Measurements from ENCODE around the gene SEC63. TPM values are rescaled to one million over a fixed set of nuclear protein-coding genes. Genes with fewer than 3 reads are reported as not detected.
A peak's percentile ranks its signal among the peaks of the same experiment; 100 is the strongest.
"Not testable (repeated sequence)": the region's sequence is repeated elsewhere in the genome, so short reads cannot be mapped to it uniquely, and the experiment has no call there.

The SEC63 gene
- total RNA-seq, 2 donors from 2014 or later = 106 to 116 TPM

GRCh38 chr6:107877968-107878367 lies 80.0 kb downstream of the SEC63 start:
- no peak for ATAC-seq
- Mint-ChIP-seq H3K27ac (no peak overlapping the region), H3K4me1 (ENCODE audit: low read depth in 2 of 2) (no peaks in the 10 kb centered on the region), H3K27me3 (no peaks in the 10 kb centered on the region), H3K4me3 (no peak overlapping the region), H3K36me3 (peaks cover 34% of the 10 kb centered on the region), H3K9me3 (no peaks in the 10 kb centered on the region)
- no peak for DNase-seq (ENCODE audit: low spot score)

DNA sequence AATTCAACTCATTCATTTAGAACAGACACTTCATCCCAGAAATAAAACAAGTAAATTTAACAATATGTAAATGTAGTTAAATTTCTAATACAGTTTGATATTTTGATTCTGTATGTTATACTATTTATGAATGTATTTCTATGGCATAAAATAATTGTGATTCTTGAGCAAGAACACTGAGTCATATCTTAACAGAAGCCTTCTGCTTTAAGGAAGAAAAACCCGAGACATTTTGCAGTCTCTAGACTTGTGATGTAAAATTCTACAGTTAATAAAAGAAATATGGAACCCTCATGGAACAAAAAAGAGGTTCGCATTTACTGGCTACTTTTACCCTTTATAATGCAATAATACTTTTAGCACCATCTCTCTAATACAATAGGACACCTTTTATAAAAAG lies 86.0 kb downstream of the SEC63 start:
- Mint-ChIP-seq H3K27ac (no peak overlapping the region), H3K36me3 (peaks cover 18% of the 10 kb centered on the region), H3K9me3 (no peaks in the 10 kb centered on the region), H3K4me3 (no peak overlapping the region), H3K27me3 (no peaks in the 10 kb centered on the region), H3K4me1 (ENCODE audit: low read depth in 2 of 2) (peaks cover 0 to 7% of the 10 kb centered on the region in 2 donors)
- ATAC-seq = no peak
- DNase-seq (ENCODE audit: low spot score) = no peak

DNA sequence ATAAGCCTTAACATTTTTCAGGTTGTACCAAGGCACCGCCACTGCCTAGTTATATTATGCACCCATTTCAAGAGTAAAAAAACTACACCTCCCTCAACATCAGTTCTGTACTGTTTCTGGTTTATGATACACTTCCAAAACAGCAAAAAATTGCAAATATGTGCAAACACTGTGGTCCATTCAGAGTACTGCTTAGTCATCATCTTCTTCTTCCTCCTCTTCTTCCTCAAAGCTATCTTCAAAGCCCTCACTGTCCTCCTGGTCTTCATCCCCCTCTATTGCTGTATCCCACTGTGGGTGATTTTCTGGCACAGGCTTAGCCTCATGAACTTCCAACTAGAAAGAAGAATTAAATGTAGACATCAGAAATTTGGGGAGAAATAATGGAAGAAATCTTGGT lies 86.5 kb downstream of the SEC63 start:
- not testable (repeated sequence) for ATAC-seq

DNA sequence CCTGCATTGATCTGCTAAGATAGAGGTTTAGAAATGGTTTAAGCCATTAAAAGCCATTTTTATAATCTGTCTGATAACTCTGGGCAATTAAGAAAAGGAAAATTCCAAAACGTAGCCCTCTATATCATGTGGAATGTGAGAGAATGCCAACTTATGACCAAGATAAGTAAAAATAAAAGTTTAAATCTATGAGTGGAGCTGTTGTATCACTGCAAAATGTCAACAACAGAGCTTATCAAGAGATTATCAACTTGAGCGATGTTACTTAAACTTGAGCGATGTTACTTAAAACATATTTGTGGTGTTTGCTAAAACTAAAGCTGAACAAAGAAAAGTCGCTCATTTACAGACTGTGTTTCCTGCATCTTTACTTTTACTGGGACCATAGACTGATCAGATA lies 87.0 kb downstream of the SEC63 start:
- Mint-ChIP-seq H3K4me3 (no peak overlapping the region), H3K9me3 (no peaks in the 10 kb centered on the region), H3K4me1 (ENCODE audit: low read depth in 2 of 2) (peaks cover 0 to 7% of the 10 kb centered on the region in 2 donors), H3K36me3 (peaks cover 15% of the 10 kb centered on the region), H3K27ac (no peak overlapping the region), H3K27me3 (no peaks in the 10 kb centered on the region)
- no peak for DNase-seq (ENCODE audit: low spot score)
- no peak for ATAC-seq

More for the DNA sequence above, 86.5 kb downstream of the SEC63 start:
- Mint-ChIP-seq H3K27ac (peak overlapping the region in 1 of 2 donors; percentile 40), H3K36me3 (peaks cover 18% of the 10 kb centered on the region)
- H3K9me3 Mint-ChIP-seq; H3K27me3 Mint-ChIP-seq; H3K4me1 Mint-ChIP-seq (ENCODE audit: low read depth in 2 of 2); DNase-seq (ENCODE audit: low spot score); H3K4me3 Mint-ChIP-seq: not testable (repeated sequence)

- peaks cover 0 to 7% of the 10 kb centered on the region in 2 donors for H3K4me1 Mint-ChIP-seq (ENCODE audit: low read depth in 2 of 2)
- peaks cover 12% of the 10 kb centered on the region for H3K36me3 Mint-ChIP-seq
- peak overlapping the region in 1 of 2 donors; percentile 50 for H3K27ac Mint-ChIP-seq
- no peak overlapping the region for H3K4me3 Mint-ChIP-seq
- H3K27me3 Mint-ChIP-seq = no peaks in the 10 kb centered on the region
- H3K9me3 Mint-ChIP-seq = no peaks in the 10 kb centered on the region
- ATAC-seq (no peak), DNase-seq (ENCODE audit: low spot score) (no peak)
These were observed 87.6 kb downstream of the SEC63 start for GRCh38 chr6:107870381-107870780.

- ATAC-seq = no peak
- peak overlapping the region in 1 of 2 donors; percentile 50 for H3K27ac Mint-ChIP-seq
These were observed 88.1 kb downstream of the SEC63 start for GRCh38 chr6:107869871-107870270.

DNA sequence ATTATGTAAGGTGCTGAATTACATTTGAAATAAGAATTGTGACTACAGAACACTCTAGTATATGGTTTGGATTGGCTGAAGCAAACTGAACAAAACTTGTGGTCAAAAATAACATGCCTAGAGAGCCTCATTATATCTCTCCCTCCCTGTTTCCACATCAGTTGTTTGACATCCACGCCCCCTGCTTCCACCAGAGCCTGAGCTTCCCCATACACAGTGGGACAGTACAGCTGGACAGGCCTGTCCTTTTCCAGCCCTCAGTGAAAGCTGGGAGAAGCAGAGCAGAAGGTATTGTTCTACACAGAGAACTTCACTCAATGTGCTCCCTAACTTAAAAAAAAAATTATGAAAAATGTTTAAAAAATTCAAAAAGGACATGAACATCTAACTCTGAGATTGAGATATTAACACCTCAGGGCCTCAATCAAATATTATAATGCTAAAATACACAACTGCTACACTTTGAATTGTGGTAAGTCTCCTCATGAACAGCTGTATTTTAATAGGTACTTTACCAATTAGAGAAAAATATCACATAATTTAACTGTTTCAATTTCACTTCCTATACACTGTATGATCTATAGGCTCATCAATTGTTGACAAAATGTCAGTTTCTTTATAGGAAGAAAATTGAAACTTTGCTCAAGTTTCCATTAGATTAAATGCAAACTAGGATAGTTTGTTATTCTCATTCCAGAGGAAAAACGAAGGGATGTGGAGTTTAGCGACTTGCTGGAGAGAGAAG lies 89.0 kb downstream of the SEC63 start:
- Mint-ChIP-seq H3K4me3 (no peak overlapping the region), H3K27me3 (no peaks in the 10 kb centered on the region), H3K4me1 (ENCODE audit: low read depth in 2 of 2) (peaks cover 0 to 7% of the 10 kb centered on the region in 2 donors), H3K9me3 (no peaks in the 10 kb centered on the region), H3K36me3 (peaks cover 12% of the 10 kb centered on the region), H3K27ac (no peak overlapping the region)
- ATAC-seq (no peak), DNase-seq (ENCODE audit: low spot score) (no peak)

More at GRCh38 chr6:107869871-107870270, 88.1 kb downstream of the SEC63 start:
- Mint-ChIP-seq H3K27me3 (no peaks in the 10 kb centered on the region), H3K36me3 (peaks cover 12% of the 10 kb centered on the region), H3K9me3 (no peaks in the 10 kb centered on the region), H3K4me3 (no peak overlapping the region), H3K4me1 (ENCODE audit: low read depth in 2 of 2) (peaks cover 0 to 7% of the 10 kb centered on the region in 2 donors)
- DNase-seq (ENCODE audit: low spot score) = no peak

GRCh38 chr6:107867302-107867615 lies 90.7 kb downstream of the SEC63 start:
- H3K9me3 Mint-ChIP-seq = no peaks in the 10 kb centered on the region
- no peak overlapping the region for H3K4me3 Mint-ChIP-seq
- peak in 1 of 2 donors; percentile 33 for ATAC-seq
- H3K27me3 Mint-ChIP-seq = no peaks in the 10 kb centered on the region
- no peak overlapping the region for H3K27ac Mint-ChIP-seq
- peaks cover 6% of the 10 kb centered on the region for H3K36me3 Mint-ChIP-seq
- H3K4me1 Mint-ChIP-seq (ENCODE audit: low read depth in 2 of 2) = peaks cover 0 to 7% of the 10 kb centered on the region in 2 donors
- no peak for DNase-seq (ENCODE audit: low spot score)

DNA sequence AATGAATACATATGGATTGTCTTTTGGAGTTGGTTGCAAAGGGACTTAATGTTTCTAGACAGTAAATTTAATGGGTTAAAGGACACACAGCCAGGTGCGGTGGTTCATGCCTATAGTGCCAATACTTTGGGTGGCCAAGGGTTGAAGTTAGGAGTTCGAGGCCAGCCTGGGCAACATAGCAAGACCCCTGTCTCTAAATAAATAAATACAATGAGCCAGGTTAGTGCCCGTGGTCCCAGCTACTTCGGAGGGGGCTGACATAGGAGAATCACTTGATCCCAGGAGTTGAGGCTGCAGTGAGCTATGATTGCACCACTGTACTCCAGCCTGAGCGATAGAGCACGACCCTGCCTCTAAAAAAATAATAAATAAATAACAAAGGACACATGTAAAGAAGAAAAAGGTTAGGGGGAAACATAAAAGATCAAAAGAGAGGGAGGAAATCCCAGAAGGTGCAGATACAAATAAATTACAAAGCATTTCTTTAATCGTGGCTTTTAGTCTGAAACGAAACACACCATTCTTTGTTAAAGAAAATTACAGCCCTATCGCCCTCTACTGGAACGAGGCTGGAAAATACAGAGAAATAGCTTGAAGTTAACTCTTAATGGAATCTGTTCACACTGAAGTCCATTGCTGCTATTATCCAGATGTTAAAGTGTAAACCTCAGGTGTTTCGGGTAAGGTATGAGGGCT lies 91.3 kb downstream of the SEC63 start:
- no peak overlapping the region for H3K4me3 Mint-ChIP-seq
- H3K27ac Mint-ChIP-seq = no peak overlapping the region
- peaks cover 4% of the 10 kb centered on the region for H3K36me3 Mint-ChIP-seq
- no peak for DNase-seq (ENCODE audit: low spot score)
- peaks cover 0 to 7% of the 10 kb centered on the region in 2 donors for H3K4me1 Mint-ChIP-seq (ENCODE audit: low read depth in 2 of 2)
- ATAC-seq = peak in 1 of 2 donors; percentile 33
- H3K27me3 Mint-ChIP-seq = no peaks in the 10 kb centered on the region
- H3K9me3 Mint-ChIP-seq = no peaks in the 10 kb centered on the region

DNA sequence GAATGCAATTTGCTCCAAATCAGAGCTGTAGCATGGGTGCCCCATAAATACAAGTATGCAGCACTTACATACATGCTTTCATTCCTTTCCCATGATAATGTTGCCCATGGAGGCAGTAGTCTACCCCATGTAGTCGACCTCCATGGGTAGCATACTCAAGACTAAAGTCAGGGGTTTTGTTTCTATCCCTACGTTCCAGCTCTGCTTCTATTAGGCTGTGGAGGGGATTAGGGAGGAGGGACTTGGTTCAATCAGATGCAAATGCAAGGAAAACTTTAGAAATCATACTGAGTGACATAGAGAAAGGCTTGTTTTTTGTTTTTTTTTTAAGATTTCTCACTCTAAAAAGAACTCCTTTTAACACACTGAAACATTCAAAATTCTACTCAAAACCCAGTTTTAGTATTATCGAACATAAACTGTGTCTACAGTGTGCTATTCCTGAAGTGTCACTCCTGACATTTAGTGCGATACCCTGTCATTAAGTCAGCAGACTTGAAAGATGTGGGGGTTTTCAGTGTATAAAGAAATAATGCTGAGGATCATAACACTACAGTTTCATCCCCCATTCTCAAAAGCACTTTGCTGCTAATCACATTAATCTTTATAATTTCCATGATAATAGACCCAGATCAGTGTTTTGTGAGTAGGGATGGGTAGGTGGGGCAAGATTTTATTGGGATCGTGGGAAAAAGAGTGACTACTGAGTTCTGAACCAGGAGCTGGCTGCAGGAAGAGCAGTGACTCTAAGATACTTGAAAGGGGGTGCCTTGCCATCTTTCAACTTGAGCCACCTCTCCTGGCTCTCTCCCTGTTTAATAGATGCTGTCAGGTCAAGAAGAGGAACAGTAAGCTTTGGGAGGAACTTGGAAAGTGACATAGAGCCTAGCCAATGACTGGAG lies 93.5 kb downstream of the SEC63 start:
- ATAC-seq = no peak

GRCh38 chr6:107862383-107862782 lies 95.6 kb downstream of the SEC63 start:
- Mint-ChIP-seq H3K4me1 (ENCODE audit: low read depth in 2 of 2) (peaks cover 0 to 2% of the 10 kb centered on the region in 2 donors), H3K27me3 (peaks cover 0 to 3% of the 10 kb centered on the region in 2 donors), H3K27ac (no peak overlapping the region), H3K9me3 (no peaks in the 10 kb centered on the region), H3K4me3 (no peak overlapping the region), H3K36me3 (no peaks in the 10 kb centered on the region)
- ATAC-seq (no peak), DNase-seq (ENCODE audit: low spot score) (no peak)

More for the DNA sequence above, 93.5 kb downstream of the SEC63 start:
- peaks cover 0 to 4% of the 10 kb centered on the region in 2 donors for H3K4me1 Mint-ChIP-seq (ENCODE audit: low read depth in 2 of 2)
- H3K36me3 Mint-ChIP-seq = no peaks in the 10 kb centered on the region
- no peak for DNase-seq (ENCODE audit: low spot score)
- H3K27ac Mint-ChIP-seq = no peak overlapping the region
- no peaks in the 10 kb centered on the region for H3K27me3 Mint-ChIP-seq
- H3K9me3 Mint-ChIP-seq = no peaks in the 10 kb centered on the region
- H3K4me3 Mint-ChIP-seq = no peak overlapping the region

- not testable (repeated sequence) for H3K9me3 Mint-ChIP-seq; ATAC-seq; H3K4me1 Mint-ChIP-seq (ENCODE audit: low read depth in 2 of 2); H3K36me3 Mint-ChIP-seq; DNase-seq (ENCODE audit: low spot score); H3K27ac Mint-ChIP-seq; H3K4me3 Mint-ChIP-seq; H3K27me3 Mint-ChIP-seq
These were observed 97.0 kb downstream of the SEC63 start for GRCh38 chr6:107860963-107861362.

DNA sequence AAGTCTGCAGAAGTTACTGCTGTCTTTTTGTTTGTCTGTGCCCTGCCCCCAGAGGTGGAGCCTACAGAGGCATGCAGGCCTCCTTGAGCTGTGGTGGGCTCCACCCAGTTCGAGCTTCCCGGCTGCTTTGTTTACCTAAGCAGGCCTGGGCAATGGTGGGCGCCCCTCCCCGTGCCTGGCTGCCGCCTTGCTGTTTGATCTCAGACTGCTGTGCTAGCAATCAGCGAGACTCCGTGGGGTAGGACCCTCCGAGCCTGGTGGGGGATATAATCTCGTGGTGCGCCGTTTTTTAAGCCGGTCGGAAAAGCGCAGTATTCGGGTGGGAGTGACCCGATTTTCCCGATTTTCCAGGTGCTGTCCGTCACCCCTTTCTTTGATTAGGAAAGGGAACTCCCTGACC lies 97.9 kb downstream of the SEC63 start:
- DNase-seq (ENCODE audit: low spot score); H3K36me3 Mint-ChIP-seq; H3K27ac Mint-ChIP-seq; H3K4me3 Mint-ChIP-seq; ATAC-seq; H3K4me1 Mint-ChIP-seq (ENCODE audit: low read depth in 2 of 2); H3K27me3 Mint-ChIP-seq; H3K9me3 Mint-ChIP-seq: not testable (repeated sequence)

Data from natural killer cell treated with Interleukin-12 subunit alpha and Interleukin-12 subunit beta and Interleukin-15 and Interleukin-18, amount 100 ng/mL, for 72 hours (primary cell).